SK-N-SH treated with all-trans-retinoic acid at 6 μM for 48 hours (cell line): ENCODE results near the gene SOX21.

Experiments
- CREB5 ChIP-seq: fragments of 250-450 bp; sonication (Bioruptor Pico); IDR thresholded peaks from 2 replicates; pipeline ENCODE4 v1.5.1; 2020; ENCODE audit warnings: low read depth, mild to moderate bottlenecking, moderate library complexity
- CSDC2 ChIP-seq: fragments of 250-450 bp; sonication (Bioruptor Pico); IDR thresholded peaks from 2 replicates; pipeline ENCODE4 v1.5.0; 2020; ENCODE audit warnings: mild to moderate bottlenecking, moderate library complexity
- GLIS3 ChIP-seq: fragments of 250-450 bp; sonication (Bioruptor Pico); IDR thresholded peaks from 2 replicates; pipeline ENCODE4 v1.5.0; 2020; ENCODE audit warnings: mild to moderate bottlenecking, moderate library complexity
- OSR1 ChIP-seq: fragments of 250-450 bp; sonication (Bioruptor Pico); IDR thresholded peaks from 2 replicates; pipeline ENCODE4 v1.8.0; 2022; ENCODE audit warnings: moderate library complexity, mild to moderate bottlenecking, inconsistent platforms
- POU6F1 ChIP-seq: fragments of 250-450 bp; sonication (Bioruptor Pico); IDR thresholded peaks from 2 replicates; pipeline ENCODE4 v1.8.0; 2021; ENCODE audit warnings: low read depth, mild to moderate bottlenecking, moderate library complexity, borderline replicate concordance
- PPARA ChIP-seq: fragments of 250-450 bp; sonication (Bioruptor Pico); IDR thresholded peaks from 2 replicates; pipeline ENCODE4 v1.5.0; 2020; ENCODE audit warnings: mild to moderate bottlenecking, borderline replicate concordance
- SNAI2 ChIP-seq: fragments of 250-450 bp; sonication (Bioruptor Pico); IDR thresholded peaks from 2 replicates; pipeline ENCODE4 v1.5.0; 2020; ENCODE audit warnings: mild to moderate bottlenecking, moderate library complexity
- TOX ChIP-seq: fragments of 250-450 bp; sonication (Bioruptor Pico); IDR thresholded peaks from 2 replicates; pipeline ENCODE4 v1.8.0; 2021; ENCODE audit warnings: mild to moderate bottlenecking, moderate library complexity, borderline replicate concordance
- ZC3H10 ChIP-seq: fragments of 250-450 bp; sonication (Bioruptor Pico); IDR thresholded peaks from 2 replicates; pipeline ENCODE4 v1.5.1; 2021; ENCODE audit warnings: mild to moderate bottlenecking, moderate library complexity
- ZFP3 ChIP-seq: fragments of 250-450 bp; sonication (Bioruptor Pico); IDR thresholded peaks from 2 replicates; pipeline ENCODE4 v1.5.0; 2020; ENCODE audit warnings: mild to moderate bottlenecking, moderate library complexity
- ZFP30 ChIP-seq: fragments of 450-650 bp; formaldehyde crosslinking; IDR thresholded peaks from 2 replicates; pipeline ENCODE4 v1.5.0; 2022; ENCODE audit warnings: mild to moderate bottlenecking, moderate library complexity
- ZNF565 ChIP-seq: fragments of 450-650 bp; formaldehyde crosslinking; conservative IDR thresholded peaks from 2 replicates; pipeline ENCODE4 v1.5.0; 2020; ENCODE audit warnings: low read depth, mild to moderate bottlenecking, moderate library complexity
- ZNF70 ChIP-seq: fragments of 450-650 bp; formaldehyde crosslinking; IDR thresholded peaks from 2 replicates; pipeline ENCODE4 v1.5.0; 2020; ENCODE audit warnings: mild to moderate bottlenecking, moderate library complexity
- ZNF8 ChIP-seq: fragments of 450-650 bp; formaldehyde crosslinking; IDR thresholded peaks from 2 replicates; pipeline ENCODE4 v1.5.0; 2020; ENCODE audit warnings: mild to moderate bottlenecking, moderate library complexity

- no peak for TF ChIP-seq ZFP30 (CRISPR knock-in tag)
- no peak for TF ChIP-seq POU6F1 (CRISPR knock-in tag)
- TF ChIP-seq ZFP3 (CRISPR knock-in tag) = no peak
- no peak for TF ChIP-seq ZC3H10 (CRISPR knock-in tag)
- no peak for TF ChIP-seq PPARA (CRISPR knock-in tag)
- TF ChIP-seq OSR1 (CRISPR knock-in tag) = no peak
- no peak for TF ChIP-seq ZNF8
- TF ChIP-seq ZNF70 = no peak
- TF ChIP-seq SNAI2 (CRISPR knock-in tag) = no peak
- TF ChIP-seq GLIS3 (CRISPR knock-in tag) = no peak
- no peak for TF ChIP-seq ZNF565 (CRISPR knock-in tag)
- no peak for TF ChIP-seq CREB5
- TF ChIP-seq CSDC2 (CRISPR knock-in tag) = no peak
- TF ChIP-seq TOX (CRISPR knock-in tag) = no peak
Observed at GRCh38 chr13:94731028-94731427, 18.7 kb upstream of the SOX21 start.
